Prostate gland (tissue), 2 donors: ENCODE measurements around the gene ZBTB2.

Experiments
- POLR2A ChIP-seq: fragments of 450-650 bp; IDR thresholded peaks from one replicate; pipeline ENCODE4 v1.6.1; 2016; ENCODE audit warnings: antibody characterized with exemption, mild to moderate bottlenecking
- POLR2AphosphoS5 ChIP-seq: sonication (generic); formaldehyde crosslinking; IDR thresholded peaks from one replicate; pipeline ENCODE4 v1.6.1; 2017; ENCODE audit warnings: antibody characterized with exemption
- TF ChIP-seq, protein P1 (sequence below), 4 experiments: fragments of 200-600 bp in 2 of 4; fragments of 450-650 bp in 2 of 4; sonication (generic) in 2 of 4; IDR thresholded peaks; 1 replicate in 3 of 4; 2 replicates in 1 of 4; pipeline ENCODE4 v1.5.1; 2016 to 2019; ENCODE audit warnings: antibody characterized with exemption in 4 of 4, mild to moderate bottlenecking in 2 of 4, moderate library complexity in 2 of 4

DNA sequence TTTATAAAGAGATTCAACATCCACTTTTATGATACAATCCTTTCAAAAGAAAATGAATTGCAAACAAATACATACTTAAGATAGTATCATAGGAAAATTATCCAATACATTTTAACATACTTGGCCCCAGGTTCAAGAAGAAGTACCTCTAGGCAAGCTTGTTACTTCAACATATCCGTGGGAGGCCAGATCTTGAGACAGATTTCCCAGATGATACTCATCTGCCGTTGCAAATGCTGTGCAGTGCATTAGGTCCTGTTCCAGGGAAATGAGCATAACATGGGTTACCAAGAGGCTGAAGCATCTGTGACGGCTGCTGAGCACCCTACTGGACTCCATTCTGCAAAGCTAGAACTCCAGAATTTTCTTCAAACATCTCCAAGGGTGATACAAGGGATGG, 44.9 kb upstream of the ZBTB2 start:
- TF ChIP-seq, protein P1, sequence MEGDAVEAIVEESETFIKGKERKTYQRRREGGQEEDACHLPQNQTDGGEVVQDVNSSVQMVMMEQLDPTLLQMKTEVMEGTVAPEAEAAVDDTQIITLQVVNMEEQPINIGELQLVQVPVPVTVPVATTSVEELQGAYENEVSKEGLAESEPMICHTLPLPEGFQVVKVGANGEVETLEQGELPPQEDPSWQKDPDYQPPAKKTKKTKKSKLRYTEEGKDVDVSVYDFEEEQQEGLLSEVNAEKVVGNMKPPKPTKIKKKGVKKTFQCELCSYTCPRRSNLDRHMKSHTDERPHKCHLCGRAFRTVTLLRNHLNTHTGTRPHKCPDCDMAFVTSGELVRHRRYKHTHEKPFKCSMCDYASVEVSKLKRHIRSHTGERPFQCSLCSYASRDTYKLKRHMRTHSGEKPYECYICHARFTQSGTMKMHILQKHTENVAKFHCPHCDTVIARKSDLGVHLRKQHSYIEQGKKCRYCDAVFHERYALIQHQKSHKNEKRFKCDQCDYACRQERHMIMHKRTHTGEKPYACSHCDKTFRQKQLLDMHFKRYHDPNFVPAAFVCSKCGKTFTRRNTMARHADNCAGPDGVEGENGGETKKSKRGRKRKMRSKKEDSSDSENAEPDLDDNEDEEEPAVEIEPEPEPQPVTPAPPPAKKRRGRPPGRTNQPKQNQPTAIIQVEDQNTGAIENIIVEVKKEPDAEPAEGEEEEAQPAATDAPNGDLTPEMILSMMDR (IDR thresholded peaks at IDR 0.05) = no peak
- no peak for TF ChIP-seq POLR2A
- no peak for TF ChIP-seq POLR2AphosphoS5
